HepG2 (cell line): ENCODE results near the gene CAPN15. TPM values are rescaled to one million over a fixed set of nuclear protein-coding genes. Genes with fewer than 3 reads are reported as not detected.

ENCODE experiments used
- AHDC1 ChIP-seq: sonication (generic); formaldehyde crosslinking; IDR thresholded peaks from 2 replicates; pipeline ENCODE4 v1.5.1; 2020; ENCODE audit warnings: mild to moderate bottlenecking, missing genetic modification reagents, borderline replicate concordance
- ASH2L ChIP-seq: fragments of 300-600, 200-600 bp; sonication (generic); IDR thresholded peaks from 2 replicates; pipeline ENCODE4 v1.7.0; 2017; ENCODE audit warnings: low read depth, mild to moderate bottlenecking, moderate library complexity, mixed read lengths, low read length; ENCODE audit not compliant: insufficient read length
- BHLHE40 ChIP-seq: IDR thresholded peaks from 2 replicates; pipeline ENCODE4 v1.6.1; 2011; ENCODE audit warnings: low read length, improper control_type of control experiment
- BRCA1 ChIP-seq: sonication (generic); formaldehyde crosslinking; IDR thresholded peaks from 2 replicates; pipeline ENCODE4 v1.4.0; 2020; ENCODE audit warnings: missing genetic modification reagents
- FOXK1 ChIP-seq: sonication (generic); formaldehyde crosslinking; IDR thresholded peaks from 2 replicates; pipeline ENCODE4 v1.4.0; 2020; ENCODE audit warnings: low read depth, missing genetic modification reagents, borderline replicate concordance
- GPN1 ChIP-seq: sonication (generic); formaldehyde crosslinking; IDR thresholded peaks from 2 replicates; pipeline ENCODE4 v1.5.1; 2020; ENCODE audit warnings: missing genetic modification reagents, borderline replicate concordance
- HNF4A ChIP-seq: sonication (generic); formaldehyde crosslinking; IDR thresholded peaks from 2 replicates; pipeline ENCODE4 v1.4.0; 2020; ENCODE audit warnings: missing genetic modification reagents
- IKZF1 ChIP-seq: fragments of 450-650 bp; IDR thresholded peaks from 2 replicates; pipeline ENCODE4 v1.7.1; 2016
- MTA3 ChIP-seq: sonication (generic); formaldehyde crosslinking; IDR thresholded peaks from 2 replicates; pipeline ENCODE4 v1.4.0; 2020; ENCODE audit warnings: missing genetic modification reagents
- MYNN ChIP-seq: sonication (generic); formaldehyde crosslinking; IDR thresholded peaks from 2 replicates; pipeline ENCODE4 v1.4.0; 2020; ENCODE audit warnings: mild to moderate bottlenecking, low read depth, missing genetic modification reagents
- SNAPC2 ChIP-seq: sonication (generic); formaldehyde crosslinking; IDR thresholded peaks from 2 replicates; pipeline ENCODE4 v1.8.1; 2022; ENCODE audit warnings: mild to moderate bottlenecking, missing genetic modification reagents
- TBX3 ChIP-seq: fragments of 450-650 bp; IDR thresholded peaks from 2 replicates; pipeline ENCODE4 v1.6.1; 2017; ENCODE audit warnings: antibody characterized with exemption, mild to moderate bottlenecking, inconsistent platforms, borderline replicate concordance
- ZBTB33 ChIP-seq: sonication (generic); formaldehyde crosslinking; IDR thresholded peaks from 2 replicates; pipeline ENCODE4 v1.4.0; 2020; ENCODE audit warnings: missing genetic modification reagents
- ZNF10 ChIP-seq: sonication (generic); formaldehyde crosslinking; IDR thresholded peaks from 2 replicates; pipeline ENCODE4 v1.4.0; 2020; ENCODE audit warnings: mild to moderate bottlenecking, low read depth, missing genetic modification reagents, borderline replicate concordance
- ZNF232 ChIP-seq: sonication (generic); formaldehyde crosslinking; IDR thresholded peaks from 2 replicates; pipeline ENCODE4 v1.4.0; 2020; ENCODE audit warnings: missing genetic modification reagents, borderline replicate concordance
- ZNF274 ChIP-seq: sonication (generic); formaldehyde crosslinking; IDR thresholded peaks from 2 replicates; pipeline ENCODE4 v1.5.1; 2020; ENCODE audit warnings: mild to moderate bottlenecking, missing genetic modification reagents
- ZNF280B ChIP-seq: sonication (generic); formaldehyde crosslinking; IDR thresholded peaks from 2 replicates; pipeline ENCODE4 v1.5.0; 2020; ENCODE audit warnings: missing genetic modification reagents, mild to moderate bottlenecking, borderline replicate concordance
- ZNF570 ChIP-seq: sonication (generic); formaldehyde crosslinking; IDR thresholded peaks from 2 replicates; pipeline ENCODE4 v1.4.0; 2020; ENCODE audit warnings: mild to moderate bottlenecking, missing genetic modification reagents, borderline replicate concordance
- ZNF589 ChIP-seq: sonication (generic); formaldehyde crosslinking; conservative IDR thresholded peaks from 2 replicates; pipeline ENCODE4 v1.8.0; 2022; ENCODE audit warnings: mild to moderate bottlenecking, moderate library complexity, missing genetic modification reagents
- ZZZ3 ChIP-seq: sonication (generic); formaldehyde crosslinking; IDR thresholded peaks from 2 replicates; pipeline ENCODE4 v1.4.0; 2020; ENCODE audit warnings: missing genetic modification reagents, mild to moderate bottlenecking, borderline replicate concordance
- polyA plus RNA-seq, 8 experiments: library from polyadenylated mRNA; depleted of rRNA in 3 of 8; stranded (reverse) in 7 of 8; unstranded in 1 of 8; fragments of >200 nt; fragmentation: Illumina TruSeq in 4 of 8; extraction: Trizol in 4 of 8; gene quantifications; 2 replicates each; pipeline versions ENCODE4 v1.2.1 to v1.2.3, GENCODE V29; 2011 to 2016; ENCODE audit warnings: low read depth in 4 of 8, missing spikeins in 1 of 8, mixed read lengths in 1 of 8; ENCODE audit not compliant: insufficient read depth in 1 of 8
- total RNA-seq, 5 experiments: library from RNA; depleted of rRNA; stranded (reverse); fragments of >200 nt; fragmentation: Illumina TruSeq; extraction: Trizol; gene quantifications; 2 replicates each; pipeline ENCODE4 v1.2.3, GENCODE V29; 2016; ENCODE audit warnings: low read depth in 1 of 5

The CAPN15 gene
- total and polyA plus RNA-seq, 2 of the 13 experiments (the other 11 are each of a cell fraction or from before 2014, with no cell fraction given), result 14.9 to 24.5 TPM

- TF ChIP-seq BHLHE40 (peak; percentile 68), IKZF1 (no peak), ZNF589 (CRISPR knock-in tag) (peak; percentile 97), TBX3 (peak; percentile 51; the same call in 1 of the 2 replicates), FOXK1 (CRISPR knock-in tag) (peak; percentile 91; the same call in 1 of the 2 replicates), BRCA1 (CRISPR knock-in tag) (peak; percentile 53; the same call in 1 of the 2 replicates), ZBTB33 (CRISPR knock-in tag) (peak; percentile 63), HNF4A (CRISPR knock-in tag) (peak; percentile 96), GPN1 (CRISPR knock-in tag) (no peak), ZNF280B (CRISPR knock-in tag) (peak; percentile 68; the same call in 1 of the 2 replicates), ZZZ3 (no peak), ZNF274 (CRISPR knock-in tag) (peak; percentile 88; the same call in 1 of the 2 replicates), ASH2L (peak; percentile 67), MYNN (CRISPR knock-in tag) (0 out of 2 replicates have a peak, but pooled peaks have one; percentile 30), SNAPC2 (peak; percentile 88; the same call in 1 of the 2 replicates), AHDC1 (0 out of 2 replicates have a peak, but pooled peaks have one; percentile 50), MTA3 (CRISPR knock-in tag) (no peak), ZNF570 (CRISPR knock-in tag) (no peak), ZNF10 (CRISPR knock-in tag) (no peak), ZNF232 (peak; percentile 76; the same call in 1 of the 2 replicates)
Measured at GRCh38 chr16:508884-509736, 18.4 kb upstream of the CAPN15 start (continued).
